Activated effector memory CD4-positive, alpha-beta T cell treated with Interleukin-2 at 50 U/mL for 16 hours (primary cell): ENCODE data around the gene TRIM47.
"Not testable (repeated sequence)": the region's sequence is repeated elsewhere in the genome, so short reads cannot be mapped to it uniquely, and the experiment has no call there.

Source experiments
- DNase-seq: peaks from one replicate; pipeline ENCODE4 v3.0.0-alpha.2; 2020

The TRIM47 gene

DNA sequence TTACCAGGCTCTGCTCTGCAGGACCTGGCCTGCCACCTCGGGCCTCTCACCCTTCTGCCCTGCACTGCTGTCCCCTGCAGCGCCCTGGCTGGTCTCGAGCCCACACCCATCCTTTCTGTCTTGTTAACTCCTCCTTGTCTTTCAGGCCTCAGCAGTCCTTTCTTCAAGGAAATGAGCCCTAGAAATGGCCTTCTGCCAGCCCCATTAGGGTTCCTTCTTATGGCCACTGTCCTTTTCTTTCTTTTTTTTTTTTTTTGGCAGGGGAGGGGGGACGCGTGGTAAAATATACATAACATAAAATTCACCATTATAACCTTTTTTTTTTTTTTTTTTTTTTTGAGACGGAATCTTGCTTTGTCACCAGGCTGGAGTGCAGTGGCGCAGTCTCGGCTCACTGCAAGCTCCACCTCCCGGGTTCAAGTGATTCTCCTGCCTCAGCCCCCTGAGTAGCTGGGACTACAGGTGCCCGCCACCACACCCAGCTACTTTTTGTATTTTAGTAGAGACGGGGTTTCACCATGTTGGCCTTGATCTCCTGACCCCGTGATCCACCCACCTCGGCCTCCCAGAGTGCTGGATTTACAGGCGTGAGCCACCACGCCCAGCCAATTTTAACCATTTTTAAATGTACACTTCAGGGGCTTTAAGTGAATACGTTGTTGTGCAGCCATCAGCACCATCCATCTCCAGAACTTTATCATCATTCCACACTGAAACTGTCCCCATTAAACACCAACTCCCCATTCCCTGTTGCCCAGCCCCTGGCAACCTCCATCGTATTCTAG lies 12.8 kb downstream of the TRIM47 start:
- DNase-seq = not testable (repeated sequence)

DNA sequence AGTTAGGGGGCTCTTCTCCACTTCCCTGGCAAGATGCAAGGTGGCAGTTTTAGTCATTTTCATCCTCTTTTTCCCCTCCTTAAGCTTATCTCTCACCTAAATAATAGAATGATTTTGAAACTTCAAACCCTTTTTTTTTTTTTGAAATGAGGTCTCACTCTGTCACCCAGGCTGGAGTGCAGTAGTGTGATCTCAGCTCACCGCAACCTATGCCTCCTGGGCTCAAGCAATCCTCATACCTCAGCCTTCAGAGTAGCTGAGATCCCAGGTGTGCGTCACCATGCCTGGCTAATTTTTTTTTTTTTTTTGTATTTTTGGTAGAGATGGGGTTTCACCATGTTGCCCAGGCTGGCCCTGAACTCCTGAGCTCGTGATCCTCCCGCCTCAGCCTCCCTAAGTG lies 13.5 kb downstream of the TRIM47 start:
- not testable (repeated sequence) for DNase-seq

DNA sequence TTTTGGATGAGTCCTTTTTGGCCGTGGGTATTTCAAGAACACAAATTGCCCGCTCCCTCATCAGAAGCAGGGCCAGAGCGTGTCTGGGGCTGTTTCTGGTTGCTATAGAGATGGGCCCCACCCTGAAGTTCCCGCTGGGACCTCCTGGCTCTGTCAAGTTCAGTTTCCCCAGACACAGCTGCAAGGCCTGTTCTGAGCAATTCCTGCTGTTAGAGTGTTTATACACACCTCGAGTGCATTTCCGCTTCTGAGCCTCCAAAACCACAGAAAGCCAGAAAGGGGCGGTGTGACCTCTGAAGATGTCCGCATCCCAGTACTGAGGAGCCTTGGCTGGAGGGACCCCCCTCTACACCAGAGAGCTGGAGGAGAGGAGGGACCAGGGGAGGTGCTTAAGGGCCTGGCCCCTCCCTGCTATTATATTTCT lies 13.9 kb downstream of the TRIM47 start:
- DNase-seq = peak; percentile 30

DNA sequence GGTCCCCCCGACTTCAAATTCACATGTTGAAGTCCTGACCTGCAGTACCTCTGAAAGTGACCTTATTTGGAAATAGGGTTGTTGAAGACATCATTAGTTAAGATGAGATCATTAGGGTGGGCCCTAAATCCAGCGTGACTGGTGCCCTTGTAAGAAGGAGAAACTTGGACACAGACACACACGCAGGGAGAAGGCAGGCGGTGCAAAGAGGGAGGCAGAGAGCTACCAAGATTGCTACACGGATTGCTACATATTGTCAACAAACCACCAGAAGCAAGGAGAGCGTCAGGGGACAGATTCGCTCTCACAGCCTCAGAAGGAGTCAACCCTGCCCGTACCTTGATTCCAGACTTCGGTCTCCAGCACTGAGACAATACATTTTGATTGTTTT lies 16.5 kb downstream of the TRIM47 start:
- no peak for DNase-seq

DNA sequence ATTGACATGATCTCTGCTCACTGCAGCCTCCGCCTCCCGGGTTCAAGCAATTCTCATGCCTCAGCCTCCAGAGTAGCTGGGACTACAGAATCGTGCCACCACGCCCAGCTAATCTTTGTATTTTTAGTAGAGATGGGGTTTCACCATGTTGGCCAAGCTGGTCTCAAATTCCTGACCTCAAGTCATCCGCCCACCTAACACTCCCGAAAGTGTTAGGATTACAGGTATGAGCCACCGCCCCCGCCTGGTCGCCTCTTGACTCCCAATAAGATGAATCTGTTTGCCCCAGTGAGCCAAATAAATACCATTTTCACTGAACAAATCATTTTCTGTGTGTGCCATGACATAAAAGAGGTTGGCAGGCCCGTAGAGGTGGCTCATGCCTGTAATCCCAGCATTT lies 19.0 kb downstream of the TRIM47 start:
- not testable (repeated sequence) for DNase-seq

DNA sequence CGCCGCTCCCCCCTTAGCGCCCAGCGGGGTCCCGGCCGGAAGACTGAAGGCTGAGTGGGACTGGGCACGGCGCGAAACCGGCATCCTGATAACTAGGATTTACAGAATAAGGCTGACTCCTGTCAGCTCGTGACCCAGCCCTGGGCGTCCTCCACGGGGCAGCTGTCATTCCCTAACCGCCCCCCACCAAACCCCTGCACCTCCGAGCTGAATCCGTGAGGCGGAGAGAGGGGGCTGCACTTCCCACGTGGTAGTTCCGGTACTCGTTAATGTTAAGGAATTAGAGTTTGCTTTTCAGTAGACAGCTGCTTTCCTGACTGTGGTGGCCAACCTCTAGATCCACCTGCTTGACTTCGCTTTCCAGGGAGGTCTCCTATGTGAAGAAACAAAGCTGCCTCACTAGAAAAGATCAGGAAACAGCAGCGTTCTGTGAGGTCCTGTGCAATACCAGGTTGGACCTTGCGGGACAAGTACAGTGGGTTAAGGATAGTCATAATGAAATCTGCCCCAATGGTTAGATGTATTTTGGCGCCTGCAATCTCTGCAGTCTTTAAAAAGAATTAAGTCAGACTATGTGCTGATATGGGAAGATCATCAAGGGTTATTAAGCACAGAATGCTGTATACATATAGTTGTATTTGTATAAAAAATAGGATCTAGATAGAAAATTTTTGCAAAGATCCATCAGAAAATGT lies 22.2 kb downstream of the TRIM47 start:
- DNase-seq = no peak

DNA sequence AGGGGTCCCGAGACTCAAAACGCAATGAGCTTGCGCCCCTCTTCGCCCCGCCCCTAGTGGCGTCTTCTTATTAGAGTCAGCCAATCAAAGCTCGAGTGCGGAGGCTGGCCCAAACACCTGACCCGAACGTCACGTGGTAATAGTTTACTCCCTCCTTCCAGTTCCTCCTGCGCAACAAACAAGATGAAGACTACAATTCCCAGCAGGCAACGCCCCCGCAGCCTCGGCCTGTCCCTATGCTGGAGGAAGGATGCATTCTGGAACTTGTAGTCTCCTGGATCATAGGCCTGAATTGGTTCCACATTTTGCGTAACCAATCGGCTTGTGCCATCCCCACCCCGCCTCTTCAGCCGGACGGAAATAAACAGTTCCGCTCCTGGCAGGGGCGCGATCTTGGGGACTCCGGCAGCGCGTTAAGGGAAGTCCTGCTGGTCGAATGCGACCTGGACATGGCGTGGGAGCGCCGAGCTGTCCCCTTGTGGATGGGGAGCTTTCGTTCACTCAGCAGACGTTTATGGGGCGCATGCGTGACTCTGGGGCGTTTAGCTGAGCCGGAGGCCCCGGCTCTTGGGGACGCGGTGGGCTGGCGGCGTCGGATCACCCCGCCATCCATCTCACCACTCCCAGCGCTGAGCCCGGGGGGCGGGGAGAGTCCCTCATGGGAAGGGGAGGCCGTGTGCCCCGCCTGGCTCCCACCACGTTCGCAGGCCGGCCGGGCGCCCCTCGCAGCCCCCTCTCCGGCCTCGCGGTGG lies 22.9 kb downstream of the TRIM47 start, which contains the start of gene WBP2:
Gene WBP2, minus strand, starts transcription at position 26 of the 752 bp plus-strand sequence. CDS start 38 bp downstream, outside the sequence.
- DNase-seq = peak; percentile 93

DNA sequence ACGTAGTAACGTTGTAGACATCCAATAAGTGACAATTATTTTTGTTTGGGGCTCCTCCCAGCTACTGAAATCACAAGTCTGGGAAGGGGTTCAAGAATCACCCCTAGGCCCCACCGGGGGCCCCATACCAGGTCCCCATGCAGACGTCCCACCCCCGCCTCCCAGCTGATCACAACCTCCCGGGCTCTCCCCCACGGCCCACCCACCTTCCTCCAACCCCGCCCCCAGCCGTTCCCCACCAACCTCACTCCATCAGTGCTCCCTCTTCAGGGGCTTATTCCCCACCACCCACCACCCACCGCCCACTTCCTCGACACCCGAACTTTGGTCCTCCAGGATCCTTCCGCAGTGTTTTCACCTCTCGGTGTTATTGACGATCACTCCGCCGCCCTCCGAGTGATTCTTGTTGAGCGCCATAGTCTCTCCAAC lies 23.5 kb downstream of the TRIM47 start:
- DNase-seq = no peak

DNA sequence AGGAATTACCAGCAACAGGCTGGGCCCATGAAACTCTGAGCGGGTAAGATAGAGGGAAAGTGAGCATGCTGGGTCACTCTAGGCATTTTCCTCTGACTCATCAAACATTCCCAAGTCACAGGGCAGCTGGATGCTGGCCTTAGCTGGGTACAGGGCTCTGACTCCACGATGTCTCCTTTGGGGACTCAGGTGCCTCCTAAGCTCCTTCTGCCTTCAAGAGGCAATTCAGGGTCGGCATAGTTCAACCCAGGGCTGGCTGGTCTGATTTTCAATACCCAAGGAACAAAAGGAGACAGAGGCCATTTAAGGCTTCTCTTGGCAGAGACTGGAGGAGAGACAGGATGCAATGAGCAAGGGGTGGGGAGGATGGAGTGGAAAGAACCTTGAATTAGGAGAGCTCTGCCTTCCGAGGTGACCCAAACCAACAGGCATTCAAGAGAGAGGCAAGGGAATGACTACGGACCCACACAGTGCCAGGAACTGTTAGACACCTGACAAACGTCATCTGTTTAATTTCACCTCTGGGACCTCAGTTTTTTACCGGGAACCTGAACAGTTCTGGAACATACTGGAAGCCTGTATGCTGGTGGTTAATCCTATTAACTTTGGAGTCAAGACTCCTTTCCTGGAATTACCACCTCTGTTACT lies 24.2 kb downstream of the TRIM47 start:
- DNase-seq = no peak

DNA sequence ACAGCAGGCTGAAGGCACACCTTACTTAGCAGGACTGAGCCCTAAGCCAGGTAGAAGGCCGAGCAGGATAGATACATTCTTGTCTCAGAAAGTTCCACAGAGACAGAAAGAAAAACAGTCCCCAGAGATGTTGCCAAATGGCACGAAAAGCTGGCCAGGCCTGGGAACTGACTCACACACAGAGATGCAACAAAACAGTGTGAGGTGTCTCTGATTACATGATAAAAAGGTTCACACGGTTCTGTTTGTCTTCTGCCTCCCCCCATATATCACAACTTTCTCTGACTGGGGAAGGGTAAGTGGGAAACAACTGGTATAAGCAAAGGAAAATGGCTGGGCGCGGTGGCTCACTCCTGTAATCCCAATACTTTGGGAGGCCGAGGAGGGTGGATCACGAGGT lies 24.9 kb downstream of the TRIM47 start:
- no peak for DNase-seq

DNA sequence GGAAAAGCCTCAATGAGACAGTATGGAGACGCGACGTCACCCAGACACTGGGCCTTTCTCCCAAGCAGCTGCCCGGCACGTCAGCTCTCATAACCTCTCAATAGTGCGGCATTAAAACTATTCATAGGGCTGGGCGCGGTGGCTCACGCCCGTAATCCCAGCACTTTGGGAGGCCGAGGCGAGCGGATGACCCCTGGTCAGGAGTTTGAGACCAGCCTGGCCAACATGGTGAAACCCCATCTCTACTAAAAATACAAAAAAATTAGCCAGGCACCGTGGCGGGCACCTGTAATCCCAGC lies 26.7 kb downstream of the TRIM47 start:
- not testable (repeated sequence) for DNase-seq

DNA sequence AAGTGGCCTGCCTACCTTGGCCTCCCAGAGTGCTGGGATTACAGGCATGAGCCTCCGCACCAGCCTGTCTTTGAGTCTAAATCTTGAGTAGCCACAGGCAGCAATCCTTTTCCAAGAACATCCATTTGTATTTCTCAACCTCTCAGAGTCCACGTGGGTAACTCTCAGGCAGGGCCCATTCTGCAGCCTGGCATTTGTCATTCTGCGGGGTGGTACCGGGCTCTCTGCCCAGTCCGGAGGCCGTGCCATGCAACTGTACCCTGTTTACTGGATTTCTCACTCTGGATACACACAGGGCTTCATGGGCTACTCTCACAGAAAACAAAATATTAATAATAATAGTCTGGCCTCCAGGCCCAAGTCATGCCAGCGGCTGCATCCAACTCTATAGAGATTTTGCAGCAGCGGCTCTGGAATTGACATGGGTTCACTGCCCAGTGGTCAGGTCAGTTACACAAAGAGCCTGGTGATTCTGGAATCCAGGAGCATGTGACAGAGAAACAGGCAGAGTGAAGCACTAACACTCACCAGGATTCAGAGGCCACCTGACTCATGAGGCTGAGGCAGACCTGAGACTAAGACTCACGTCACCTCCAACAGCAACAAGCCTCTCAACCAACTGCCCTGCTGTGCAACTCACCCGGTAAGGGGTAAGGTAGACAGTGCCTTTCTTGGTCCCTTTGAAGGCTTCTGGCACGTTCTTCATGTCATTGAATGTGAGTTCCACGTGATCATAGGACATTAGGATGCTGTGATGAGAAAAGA lies 27.3 kb downstream of the TRIM47 start:
- DNase-seq = no peak

DNA sequence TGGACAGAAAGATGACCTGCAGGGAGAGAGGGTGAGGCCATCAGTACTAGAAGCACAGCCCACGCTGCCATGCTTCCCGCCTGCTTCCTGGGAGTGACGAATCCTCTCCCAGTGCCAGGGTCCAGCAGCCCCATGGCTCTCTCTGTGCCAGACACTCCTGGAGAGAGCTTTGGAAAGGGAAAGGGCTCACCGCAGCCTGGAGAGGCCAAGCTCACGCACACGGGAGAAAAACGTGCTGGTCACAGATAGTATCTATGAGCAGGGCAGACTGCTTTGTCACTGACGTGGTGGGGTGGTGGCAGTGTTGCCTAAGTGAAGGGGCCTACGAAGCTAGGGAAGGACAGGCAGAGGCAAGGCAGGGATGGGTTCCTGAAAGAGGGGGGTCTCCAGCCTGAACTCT lies 28.7 kb downstream of the TRIM47 start:
- DNase-seq = no peak

DNA sequence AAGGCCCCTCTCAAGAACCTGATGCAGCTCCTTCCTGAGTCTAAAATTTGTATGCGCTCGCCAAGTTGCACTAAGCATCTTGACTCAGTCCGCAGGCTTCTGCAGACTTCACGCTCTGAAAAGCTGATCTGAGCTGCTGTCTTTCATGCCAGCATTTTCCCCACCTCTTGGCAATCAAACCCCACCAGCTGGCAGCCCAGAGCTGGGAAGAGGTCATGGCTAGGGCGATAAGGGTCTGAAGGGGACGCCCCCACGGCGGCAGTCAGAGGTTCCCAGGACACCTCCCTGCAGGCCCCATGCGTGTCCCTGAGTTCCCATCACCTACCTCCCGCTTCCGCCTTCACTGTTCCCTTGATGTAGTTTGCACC lies 29.1 kb downstream of the TRIM47 start:
- DNase-seq = no peak

DNA sequence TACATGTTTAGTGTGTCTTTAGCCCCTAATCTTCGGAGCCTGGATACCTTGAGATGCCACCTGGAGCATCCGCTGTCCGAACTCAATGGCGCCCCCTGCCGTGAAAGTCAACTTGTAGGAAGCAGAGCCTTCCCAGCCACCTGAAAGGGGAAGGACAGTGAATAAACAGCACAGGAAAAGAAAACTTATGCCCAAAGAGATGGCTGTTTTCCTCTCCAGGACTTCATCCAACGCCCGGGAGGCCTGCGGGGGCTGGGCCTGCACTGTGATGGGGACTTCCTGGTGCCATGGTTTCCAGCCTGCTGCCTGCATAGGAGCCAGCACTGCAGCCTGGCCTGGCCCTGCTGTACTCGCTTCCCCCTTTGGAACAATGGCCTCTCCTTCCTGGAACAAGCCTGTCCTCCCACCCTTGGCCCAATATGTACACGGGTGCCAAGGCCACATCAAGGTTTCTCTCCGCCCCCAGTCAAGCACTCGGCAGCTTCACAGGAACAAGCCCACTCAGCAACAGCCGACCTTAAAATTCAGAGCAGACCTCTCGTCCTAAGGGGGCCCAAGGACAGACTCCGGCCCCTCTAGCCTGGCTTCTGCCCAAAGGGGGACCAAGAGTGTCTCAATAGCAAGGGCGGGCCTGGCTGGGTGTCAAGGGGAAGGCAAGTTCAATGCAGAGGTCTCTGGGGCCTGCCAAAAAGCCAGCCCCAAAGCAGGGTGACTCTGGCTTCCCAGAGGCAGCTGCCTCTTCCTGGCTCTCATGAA lies 29.7 kb downstream of the TRIM47 start:
- peak; percentile 68 for DNase-seq

DNA sequence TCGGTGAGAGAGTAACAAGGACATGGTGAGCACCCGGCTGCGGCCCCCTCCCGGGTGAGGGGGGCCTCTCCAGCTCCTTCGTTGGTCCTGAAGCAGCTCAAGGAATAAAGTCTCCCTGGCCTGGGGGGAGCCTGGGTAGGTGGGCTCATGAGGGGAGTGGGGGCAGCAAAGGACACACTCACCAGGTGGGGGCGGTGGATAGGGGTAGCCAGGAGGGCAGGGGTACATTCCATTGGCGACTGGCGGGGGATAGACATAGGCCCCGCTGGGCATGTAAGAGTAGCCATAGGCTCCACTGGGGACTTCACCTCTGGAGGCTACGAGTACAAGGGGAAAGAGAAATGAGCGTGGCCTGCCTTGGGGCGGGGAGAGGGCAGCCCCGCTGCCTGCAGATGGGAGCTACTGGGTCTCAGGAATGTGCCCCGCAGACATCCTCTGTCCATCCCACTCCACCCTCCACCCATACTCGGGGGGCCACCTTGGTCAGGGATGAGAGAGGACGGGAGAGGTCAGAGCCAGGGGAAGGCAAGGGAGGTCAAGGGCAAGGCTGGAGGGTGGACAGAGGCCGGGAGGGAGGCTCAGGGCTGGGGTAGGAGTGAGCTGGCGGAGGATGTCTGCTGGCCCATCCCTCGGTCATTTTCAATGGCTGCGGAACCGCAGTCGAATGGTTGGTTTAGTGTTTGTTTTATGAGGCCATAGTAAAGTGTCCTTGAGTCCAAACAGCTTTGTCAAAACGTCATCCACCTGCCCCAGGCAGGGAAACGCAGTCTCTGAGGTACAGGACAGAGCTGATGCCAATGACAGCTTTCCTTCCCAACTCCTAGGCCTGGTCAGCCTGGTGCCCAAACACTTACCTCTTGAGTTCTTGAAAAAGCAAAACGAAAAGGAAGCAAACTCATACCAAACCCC lies 30.5 kb downstream of the TRIM47 start:
- DNase-seq = no peak

DNA sequence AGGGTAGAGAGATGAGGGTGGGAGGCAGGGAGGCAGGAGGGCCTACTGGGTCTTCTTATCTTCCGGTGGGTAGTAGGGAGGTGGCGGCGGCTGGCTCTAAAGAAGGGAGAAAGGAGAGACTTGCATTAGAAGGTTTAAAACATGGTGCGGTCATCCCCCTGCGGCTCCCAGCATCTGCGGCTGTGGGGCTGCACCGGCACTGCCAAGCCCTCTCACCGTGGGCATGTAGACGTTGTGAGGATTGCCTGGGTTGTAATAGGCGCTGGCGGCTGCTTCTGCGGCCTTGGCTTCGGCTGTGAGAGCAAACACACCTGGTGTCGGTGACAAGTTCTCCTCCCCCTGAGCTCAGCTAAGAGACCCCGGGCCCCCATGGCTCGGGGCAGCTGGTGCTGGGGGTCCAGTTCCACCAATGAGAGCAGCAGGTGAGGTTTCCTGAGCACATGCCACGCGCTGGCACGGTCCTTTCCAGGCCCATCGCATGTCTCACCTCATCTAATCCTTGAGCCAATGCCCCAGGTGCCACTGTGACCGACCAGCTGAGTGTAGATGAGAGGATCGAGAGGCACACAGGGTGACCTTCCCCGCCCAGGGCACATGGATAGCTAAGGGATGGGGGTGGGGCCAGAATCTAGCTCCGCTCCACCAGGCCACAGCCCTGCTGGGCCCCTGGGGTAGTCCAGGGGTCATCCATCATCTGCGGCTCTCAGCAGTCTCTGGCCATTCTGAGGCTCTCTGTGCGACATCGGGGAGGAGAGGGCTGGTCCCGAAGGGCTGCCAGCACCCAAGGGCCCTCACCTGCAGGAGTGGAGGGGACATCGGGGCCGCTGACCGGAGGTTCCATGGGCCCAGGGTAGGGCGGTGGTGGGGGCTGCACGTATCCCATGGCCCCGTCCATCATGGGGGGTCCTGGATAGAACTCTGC lies 31.4 kb downstream of the TRIM47 start:
- DNase-seq = no peak

DNA sequence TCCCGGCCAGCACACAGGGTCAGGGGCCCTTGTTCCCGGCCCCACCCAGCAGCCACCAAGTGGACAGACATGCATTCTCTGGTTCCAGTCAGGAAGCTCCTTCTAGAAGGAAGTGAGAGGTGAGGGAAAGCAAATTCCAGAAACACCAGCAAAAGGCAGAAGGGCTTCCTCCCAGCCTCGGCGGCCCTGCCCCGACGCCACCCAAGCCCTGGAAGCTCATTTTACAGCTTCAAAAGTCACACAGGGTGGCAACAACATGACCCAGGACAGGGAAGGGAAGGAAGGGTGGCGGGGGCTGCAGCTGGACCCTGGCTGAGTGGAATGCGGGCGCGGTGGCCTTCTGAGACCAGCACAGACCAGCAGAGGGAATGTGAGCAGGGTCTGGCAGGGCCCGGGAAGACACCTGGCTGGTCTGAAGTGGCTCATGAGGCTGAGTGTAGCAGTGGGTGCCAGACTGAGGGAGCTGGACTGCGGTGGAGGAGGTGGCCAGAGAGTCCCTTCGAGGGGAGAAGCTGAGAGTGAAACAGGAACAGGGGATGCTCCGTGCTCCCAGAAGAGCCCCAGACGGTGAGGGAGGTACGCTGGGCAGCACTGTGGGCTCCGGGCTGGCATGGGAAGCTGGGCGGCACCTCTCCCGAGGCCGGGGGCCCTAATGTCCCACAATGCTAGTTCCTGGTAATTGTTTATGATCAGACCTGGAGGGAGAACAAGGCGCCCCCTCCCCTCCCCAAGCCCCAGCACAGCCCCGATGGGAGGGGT lies 32.3 kb downstream of the TRIM47 start:
- DNase-seq = no peak
